Measurements from ENCODE around the gene SERPINA4. TPM values are rescaled to one million over a fixed set of nuclear protein-coding genes. Genes with fewer than 3 reads are reported as not detected.

SERPINA4 gene
- total RNA-seq, 1 donor from 2014 or later, result not detected

GRCh38 chr14:94571395-94571794 lies 10.2 kb downstream of the SERPINA4 start:
- Histone ChIP-seq H3K4me3 (ENCODE audit: low read depth, low read length) (no peak overlapping the region), H3K27me3 (ENCODE audit: control insufficient read depth, insufficient read depth, low read length) (no peaks in the 10 kb centered on the region), H3K36me3 (ENCODE audit: control insufficient read depth, insufficient read depth, low read length) (no peaks in the 10 kb centered on the region)
- TF ChIP-seq, protein P1, sequence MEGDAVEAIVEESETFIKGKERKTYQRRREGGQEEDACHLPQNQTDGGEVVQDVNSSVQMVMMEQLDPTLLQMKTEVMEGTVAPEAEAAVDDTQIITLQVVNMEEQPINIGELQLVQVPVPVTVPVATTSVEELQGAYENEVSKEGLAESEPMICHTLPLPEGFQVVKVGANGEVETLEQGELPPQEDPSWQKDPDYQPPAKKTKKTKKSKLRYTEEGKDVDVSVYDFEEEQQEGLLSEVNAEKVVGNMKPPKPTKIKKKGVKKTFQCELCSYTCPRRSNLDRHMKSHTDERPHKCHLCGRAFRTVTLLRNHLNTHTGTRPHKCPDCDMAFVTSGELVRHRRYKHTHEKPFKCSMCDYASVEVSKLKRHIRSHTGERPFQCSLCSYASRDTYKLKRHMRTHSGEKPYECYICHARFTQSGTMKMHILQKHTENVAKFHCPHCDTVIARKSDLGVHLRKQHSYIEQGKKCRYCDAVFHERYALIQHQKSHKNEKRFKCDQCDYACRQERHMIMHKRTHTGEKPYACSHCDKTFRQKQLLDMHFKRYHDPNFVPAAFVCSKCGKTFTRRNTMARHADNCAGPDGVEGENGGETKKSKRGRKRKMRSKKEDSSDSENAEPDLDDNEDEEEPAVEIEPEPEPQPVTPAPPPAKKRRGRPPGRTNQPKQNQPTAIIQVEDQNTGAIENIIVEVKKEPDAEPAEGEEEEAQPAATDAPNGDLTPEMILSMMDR (IDR thresholded peaks at IDR 0.05; ENCODE audit: insufficient read depth, low read length, poor library complexity, severe bottlenecking), result no peak
- no peak for DNase-seq (ENCODE audit: low read depth)

DNA sequence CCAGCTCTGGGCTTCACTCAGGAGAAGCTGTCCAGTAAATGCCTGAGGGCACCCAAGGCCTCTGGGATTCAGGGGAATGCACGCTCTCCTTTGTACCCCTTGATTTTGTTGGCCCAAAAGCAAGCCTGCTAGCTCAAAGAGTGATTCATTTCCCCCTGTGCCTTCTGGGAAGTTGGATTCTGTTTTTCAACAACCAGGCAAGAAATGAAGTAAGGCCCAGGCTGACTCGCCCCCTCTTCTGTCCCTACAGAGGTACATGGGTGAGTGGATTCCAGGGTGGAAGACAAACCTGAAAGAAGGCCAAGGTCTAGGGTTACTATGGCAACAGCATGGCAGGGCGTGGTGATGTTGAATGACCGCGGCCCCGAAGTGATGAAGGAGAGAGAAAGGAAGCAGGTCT lies 10.7 kb downstream of the SERPINA4 start:
- H3K27me3 ChIP-seq (ENCODE audit: control insufficient read depth, insufficient read depth, low read length), result no peaks in the 10 kb centered on the region
- no peaks in the 10 kb centered on the region for H3K36me3 ChIP-seq (ENCODE audit: control insufficient read depth, insufficient read depth, low read length)
- no peak overlapping the region for H3K4me3 ChIP-seq (ENCODE audit: low read depth, low read length)
- DNase-seq (ENCODE audit: low read depth), result no peak
- TF ChIP-seq, protein P1 (IDR thresholded peaks at IDR 0.05; ENCODE audit: insufficient read depth, low read length, poor library complexity, severe bottlenecking), result no peak

- no peaks in the 10 kb centered on the region for H3K27me3 ChIP-seq (ENCODE audit: control insufficient read depth, insufficient read depth, low read length)
- no peak for DNase-seq (ENCODE audit: low read depth)
- TF ChIP-seq, protein P1 (IDR thresholded peaks at IDR 0.05; ENCODE audit: insufficient read depth, low read length, poor library complexity, severe bottlenecking), result no peak
- H3K4me3 ChIP-seq (ENCODE audit: low read depth, low read length), result no peak overlapping the region
- H3K36me3 ChIP-seq (ENCODE audit: control insufficient read depth, insufficient read depth, low read length), result no peaks in the 10 kb centered on the region
Measured at GRCh38 chr14:94572637-94573303, 11.5 kb downstream of the SERPINA4 start.

- no peak for DNase-seq (ENCODE audit: low read depth)
- Histone ChIP-seq H3K36me3 (ENCODE audit: control insufficient read depth, insufficient read depth, low read length) (no peaks in the 10 kb centered on the region), H3K27me3 (ENCODE audit: control insufficient read depth, insufficient read depth, low read length) (no peaks in the 10 kb centered on the region), H3K4me3 (ENCODE audit: low read depth, low read length) (no peak overlapping the region)
- TF ChIP-seq, protein P1 (IDR thresholded peaks at IDR 0.05; ENCODE audit: insufficient read depth, low read length, poor library complexity, severe bottlenecking), result no peak
Measured at GRCh38 chr14:94573475-94574277, 12.4 kb downstream of the SERPINA4 start.

DNA sequence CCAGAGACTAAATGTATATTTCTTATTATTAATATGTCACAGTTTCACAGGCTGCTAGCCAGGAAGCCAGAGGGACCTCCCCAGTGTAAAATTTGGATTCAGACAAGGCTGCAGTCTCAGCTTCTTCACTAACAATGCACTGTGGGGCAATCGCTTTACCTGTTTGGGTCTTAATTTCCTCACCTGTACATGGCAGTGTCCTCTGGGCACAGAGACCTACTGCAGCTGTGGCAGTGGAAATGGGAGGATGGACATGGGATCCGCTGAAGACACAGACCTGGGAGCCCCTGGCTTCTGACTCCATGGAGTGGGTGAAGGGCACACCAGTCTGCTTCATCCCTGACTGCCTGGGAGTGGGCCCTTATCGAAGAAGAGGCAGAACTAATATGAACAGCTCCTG lies 13.1 kb downstream of the SERPINA4 start:
- Histone ChIP-seq H3K27me3 (ENCODE audit: control insufficient read depth, insufficient read depth, low read length) (no peaks in the 10 kb centered on the region), H3K4me3 (ENCODE audit: low read depth, low read length) (no peak overlapping the region), H3K36me3 (ENCODE audit: control insufficient read depth, insufficient read depth, low read length) (no peaks in the 10 kb centered on the region)
- TF ChIP-seq, protein P1 (IDR thresholded peaks at IDR 0.05; ENCODE audit: insufficient read depth, low read length, poor library complexity, severe bottlenecking), result no peak
- DNase-seq (ENCODE audit: low read depth), result no peak

All from kidney epithelial cell (primary cell).